ENCODE measurements around the gene ZNF768.

DNA sequence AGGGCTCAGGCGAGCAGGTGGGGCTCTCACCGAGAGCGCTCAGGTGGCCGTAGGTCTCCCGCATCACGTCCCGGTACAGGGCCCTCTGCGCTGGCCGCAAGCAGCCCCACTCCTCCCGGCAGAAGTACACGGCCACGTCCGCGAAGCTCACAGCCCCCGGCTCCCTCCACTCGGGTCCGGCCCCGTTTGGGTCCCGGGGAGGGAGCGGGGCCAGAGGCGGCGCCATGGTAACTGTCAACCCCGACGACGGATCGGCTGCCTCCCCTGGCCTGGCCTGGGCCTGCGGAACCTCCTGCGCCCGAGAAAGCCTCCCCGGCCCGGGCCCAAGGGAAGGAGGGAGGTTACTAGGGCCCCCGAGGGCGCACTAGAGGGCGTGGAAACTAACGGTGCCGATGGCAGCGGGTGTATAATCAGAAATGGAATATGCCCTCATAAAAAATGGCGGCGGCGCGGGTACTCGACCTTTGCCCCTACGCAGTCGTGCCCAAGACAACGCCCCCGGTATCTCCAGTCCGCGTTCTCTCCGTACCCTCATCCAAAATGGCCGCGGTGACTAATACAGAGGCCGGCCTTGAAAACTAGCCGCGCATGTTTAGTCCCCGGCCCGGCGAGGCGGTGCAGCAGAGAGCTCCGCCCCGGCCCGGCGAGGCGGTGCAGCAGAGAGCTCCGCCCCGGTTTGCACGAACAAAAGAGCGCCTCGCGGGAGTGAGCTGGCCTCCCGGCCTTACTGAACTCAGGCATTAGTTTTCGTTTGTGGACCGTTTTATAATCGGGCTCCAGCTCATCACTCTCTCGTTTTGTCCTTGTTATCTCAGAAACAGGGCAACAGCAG lies 31.8 kb upstream of the ZNF768 start, which contains the start of gene ZNF764:
- TF ChIP-seq, protein P1, sequence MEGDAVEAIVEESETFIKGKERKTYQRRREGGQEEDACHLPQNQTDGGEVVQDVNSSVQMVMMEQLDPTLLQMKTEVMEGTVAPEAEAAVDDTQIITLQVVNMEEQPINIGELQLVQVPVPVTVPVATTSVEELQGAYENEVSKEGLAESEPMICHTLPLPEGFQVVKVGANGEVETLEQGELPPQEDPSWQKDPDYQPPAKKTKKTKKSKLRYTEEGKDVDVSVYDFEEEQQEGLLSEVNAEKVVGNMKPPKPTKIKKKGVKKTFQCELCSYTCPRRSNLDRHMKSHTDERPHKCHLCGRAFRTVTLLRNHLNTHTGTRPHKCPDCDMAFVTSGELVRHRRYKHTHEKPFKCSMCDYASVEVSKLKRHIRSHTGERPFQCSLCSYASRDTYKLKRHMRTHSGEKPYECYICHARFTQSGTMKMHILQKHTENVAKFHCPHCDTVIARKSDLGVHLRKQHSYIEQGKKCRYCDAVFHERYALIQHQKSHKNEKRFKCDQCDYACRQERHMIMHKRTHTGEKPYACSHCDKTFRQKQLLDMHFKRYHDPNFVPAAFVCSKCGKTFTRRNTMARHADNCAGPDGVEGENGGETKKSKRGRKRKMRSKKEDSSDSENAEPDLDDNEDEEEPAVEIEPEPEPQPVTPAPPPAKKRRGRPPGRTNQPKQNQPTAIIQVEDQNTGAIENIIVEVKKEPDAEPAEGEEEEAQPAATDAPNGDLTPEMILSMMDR (IDR thresholded peaks at IDR 0.05; ENCODE audit: borderline replicate concordance, extremely low read depth, low read length, poor library complexity, severe bottlenecking): no peak
- TF ChIP-seq EZH2 (IDR thresholded peaks at IDR 0.05; ENCODE audit: borderline replicate concordance, low read depth, low read length, severe bottlenecking): no peak
